GM12891 (cell line): ENCODE results near the gene TRERF1.
"Not testable (repeated sequence)": the region's sequence is repeated elsewhere in the genome, so short reads cannot be mapped to it uniquely, and the experiment has no call there.

Experiments used
- DNase-seq: peaks from one replicate; pipeline ENCODE4 v3.0.0; 2011; ENCODE audit warnings: low spot score; ENCODE audit not compliant: insufficient read length
- FAIRE-seq: peaks from 2 replicates; lab custom pipeline; 2011; peaks lifted over from hg19 to GRCh38; lab: Jason Lieb, UNC
- PAX5 ChIP-seq: IDR thresholded peaks from 2 replicates; pipeline ENCODE4 v1.6.1; 2011; ENCODE audit warnings: low read length, moderate library complexity, mild to moderate bottlenecking; ENCODE audit not compliant: insufficient read depth, severe bottlenecking
- POLR2A ChIP-seq: IDR thresholded peaks from 2 replicates; pipeline ENCODE4 v1.6.1; 2011; ENCODE audit warnings: low read depth, low read length, control low read depth
- POLR2AphosphoS5 ChIP-seq: IDR thresholded peaks from 2 replicates; pipeline ENCODE4 v1.6.1; 2011; ENCODE audit warnings: low read depth, low read length, control low read depth
- POU2F2 ChIP-seq: IDR thresholded peaks from 2 replicates; pipeline ENCODE4 v1.6.1; 2011; ENCODE audit warnings: low read depth, mild to moderate bottlenecking, control low read depth, low read length, moderate library complexity
- SPI1 ChIP-seq: IDR thresholded peaks from 2 replicates; pipeline ENCODE4 v1.6.1; 2011; ENCODE audit warnings: low read depth, low read length, control low read depth
- TAF1 ChIP-seq: IDR thresholded peaks from 2 replicates; pipeline ENCODE4 v1.6.1; 2011; ENCODE audit warnings: low read depth, low read length, control low read depth

The TRERF1 gene

DNA sequence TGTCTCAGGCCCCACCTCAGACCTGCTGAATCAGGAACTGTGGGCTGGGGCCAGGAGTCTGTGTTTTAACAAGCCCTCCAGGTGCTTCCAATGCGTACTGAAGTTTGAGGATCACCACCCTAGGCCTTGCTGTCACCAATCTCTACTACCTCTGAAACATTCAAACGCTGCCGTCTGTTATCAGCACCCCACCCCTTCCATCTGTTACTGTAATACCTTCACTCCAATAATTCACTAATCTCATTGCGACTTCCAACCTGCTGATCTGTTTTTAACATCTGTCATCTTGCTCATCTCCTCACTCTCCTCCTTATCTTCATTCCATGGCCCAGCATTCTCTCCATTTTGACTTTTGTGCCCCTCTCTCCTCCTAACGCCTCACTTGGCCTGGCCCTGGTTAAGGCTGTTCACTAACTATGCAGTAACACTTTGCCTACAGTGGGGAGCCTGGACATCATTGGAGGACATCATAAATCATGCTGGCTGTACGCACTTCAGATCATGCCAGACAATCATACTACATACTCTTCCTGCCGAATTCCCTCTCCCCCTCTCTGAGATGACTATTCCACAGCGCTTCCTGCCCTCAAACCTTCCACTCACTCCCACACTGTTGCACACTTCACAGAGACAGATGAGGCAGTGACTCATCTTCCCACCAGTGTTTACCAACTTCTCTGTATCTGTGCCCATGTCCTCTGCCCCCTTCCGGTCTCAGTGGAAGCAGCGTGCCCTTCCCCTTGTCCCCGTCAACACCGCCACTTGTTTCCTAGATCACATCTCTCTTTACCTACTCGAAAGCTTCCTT is 254.0 kb downstream of the TRERF1 start:
- DNase-seq, result no peak
- TF ChIP-seq TAF1 (no peak), PAX5 (no peak), POLR2AphosphoS5 (no peak), POLR2A (no peak), POU2F2 (no peak), SPI1 (no peak)
- no peak for FAIRE-seq

DNA sequence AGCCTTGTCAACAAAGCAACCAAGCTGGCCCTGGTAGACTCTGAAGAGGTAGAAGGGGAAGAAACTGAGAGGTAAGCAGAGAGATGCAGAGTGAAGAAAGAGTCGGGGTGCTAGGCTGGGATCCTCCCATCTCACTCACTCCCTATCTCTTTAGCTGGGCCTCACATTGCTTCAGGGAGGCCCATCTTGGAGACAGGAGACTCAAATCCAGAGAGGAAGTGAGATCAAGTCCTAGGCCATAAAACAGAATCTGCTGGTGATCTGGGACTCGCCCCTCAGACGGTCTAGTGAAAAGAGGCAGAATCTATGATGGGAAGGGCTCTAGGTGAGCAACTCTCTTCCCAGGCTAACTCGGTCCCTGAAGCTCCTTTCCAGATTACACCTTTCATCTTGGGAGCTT is 256.3 kb downstream of the TRERF1 start:
- FAIRE-seq (no peak), DNase-seq (no peak)
- no peak for TF ChIP-seq PAX5
- peak; percentile 84 for TF ChIP-seq SPI1

DNA sequence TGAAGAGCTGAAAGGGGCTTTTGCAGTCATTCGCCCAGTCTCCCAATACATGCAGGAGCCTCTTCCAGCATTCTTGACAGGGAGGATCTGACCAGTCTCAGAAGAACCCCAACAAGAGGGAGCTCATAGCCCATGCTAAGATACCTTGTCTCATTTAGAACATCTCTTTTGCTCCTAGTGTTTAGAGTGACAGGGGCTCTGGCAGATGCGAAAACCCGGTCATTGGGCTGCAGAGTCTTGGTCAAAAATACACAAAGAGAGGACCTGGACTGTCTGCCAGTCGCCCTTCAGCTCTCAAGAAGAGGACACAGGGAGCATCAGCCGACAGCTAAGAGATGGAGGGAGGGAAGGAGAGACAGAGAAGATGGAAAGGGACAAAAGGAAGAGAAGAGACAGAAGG is 257.7 kb downstream of the TRERF1 start:
- TF ChIP-seq TAF1 (no peak), POLR2AphosphoS5 (no peak), SPI1 (no peak), PAX5 (no peak), POU2F2 (no peak), POLR2A (no peak)
- FAIRE-seq (no peak), DNase-seq (no peak)

DNA sequence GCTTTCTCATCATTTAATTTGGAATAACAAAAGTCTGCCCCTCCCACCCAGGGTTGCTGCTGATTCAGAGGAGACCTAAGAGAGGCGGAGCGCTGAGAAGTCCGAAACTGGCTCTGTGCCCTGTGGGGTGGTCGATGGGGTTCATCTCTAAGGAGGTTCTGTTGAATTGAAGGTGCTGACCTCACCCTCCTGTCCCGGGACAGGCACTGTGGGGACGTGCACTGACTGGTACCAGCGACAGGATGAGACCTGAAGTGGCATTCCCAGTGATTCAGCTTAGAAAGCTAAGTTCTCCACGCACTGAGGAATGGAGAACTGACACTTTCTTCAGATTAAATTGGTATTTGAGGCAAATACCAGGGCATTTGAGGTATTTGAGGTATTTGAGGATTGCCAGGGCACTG is 258.2 kb downstream of the TRERF1 start:
- FAIRE-seq (no peak), DNase-seq (no peak)
- no peak for TF ChIP-seq PAX5
- TF ChIP-seq TAF1, result no peak
- TF ChIP-seq POLR2AphosphoS5, result no peak
- no peak for TF ChIP-seq POU2F2
- TF ChIP-seq SPI1, result no peak
- no peak for TF ChIP-seq POLR2A

DNA sequence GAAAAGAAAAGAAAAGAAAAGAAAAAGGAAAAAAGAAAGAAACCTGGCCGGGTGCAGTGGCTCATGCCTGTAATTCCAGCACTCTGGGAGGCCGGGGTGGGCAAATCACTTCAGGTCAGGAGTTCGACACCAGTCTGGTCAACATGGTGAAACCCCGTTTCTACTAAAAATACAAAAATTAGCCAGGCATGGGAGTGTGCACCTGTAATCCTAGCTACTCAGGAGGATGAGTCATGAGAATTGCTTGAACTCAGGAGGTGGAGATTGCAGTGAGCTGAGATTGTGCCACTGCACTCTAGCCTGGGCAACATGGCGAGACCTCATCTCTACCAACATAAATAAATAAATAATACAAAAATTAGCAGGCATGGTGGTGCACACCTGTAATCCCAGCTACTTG is 259.3 kb downstream of the TRERF1 start:
- not testable (repeated sequence) for FAIRE-seq, DNase-seq

DNA sequence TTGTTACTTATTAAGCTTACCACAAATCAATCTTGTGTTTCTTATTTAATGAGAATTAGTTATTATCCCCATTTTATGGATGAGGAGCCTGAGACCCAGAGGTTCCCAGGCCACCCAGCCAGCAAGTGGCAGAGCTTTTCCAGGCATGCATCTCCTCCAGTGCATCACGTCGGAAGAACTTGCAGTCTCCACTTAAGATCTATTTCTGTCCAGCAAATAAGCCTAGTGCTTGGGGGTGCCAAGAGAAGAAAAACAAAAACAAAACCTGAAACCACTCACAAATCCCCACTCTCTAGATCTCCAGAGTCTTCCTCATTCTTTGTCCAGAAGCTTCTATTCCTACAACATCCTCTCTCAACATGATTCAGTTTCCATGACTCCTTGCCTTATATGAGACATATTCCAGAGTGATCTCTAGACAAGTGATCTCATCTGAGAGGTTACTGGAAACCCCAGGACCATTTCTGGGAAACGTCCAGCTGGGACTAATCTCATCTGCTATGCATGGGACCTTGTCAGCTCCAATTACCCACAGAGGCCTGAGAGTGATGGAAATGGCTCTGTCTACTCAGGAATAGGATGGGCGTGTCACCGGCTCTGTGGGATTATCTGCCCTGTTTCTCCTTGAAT is 261.1 kb downstream of the TRERF1 start:
- TF ChIP-seq SPI1, result no peak
- TF ChIP-seq POU2F2, result no peak
- TF ChIP-seq POLR2AphosphoS5, result no peak
- TF ChIP-seq TAF1, result no peak
- no peak for TF ChIP-seq POLR2A
- no peak for TF ChIP-seq PAX5
- FAIRE-seq (no peak), DNase-seq (no peak)

DNA sequence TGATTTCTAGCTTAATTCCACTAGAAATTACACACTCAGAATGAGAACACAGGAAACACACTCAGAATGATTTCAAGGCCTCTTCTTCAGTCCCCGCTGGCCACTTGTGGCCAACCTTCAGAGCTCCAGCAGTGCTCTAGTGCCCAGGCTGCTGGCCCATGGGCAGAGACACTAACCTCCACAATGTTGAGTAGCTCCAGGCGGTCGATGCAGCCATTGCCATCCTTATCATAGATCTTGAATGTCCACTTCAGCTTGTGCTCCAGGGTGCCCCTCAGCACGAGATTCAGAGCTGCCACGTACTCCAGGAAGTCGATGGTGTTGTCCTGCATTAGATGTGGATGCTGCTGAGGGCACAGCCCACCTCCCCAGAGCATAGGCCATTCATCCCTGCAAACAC is 263.3 kb downstream of the TRERF1 start:
- TF ChIP-seq TAF1 (no peak), SPI1 (no peak), POU2F2 (no peak), POLR2AphosphoS5 (no peak), POLR2A (no peak), PAX5 (no peak)
- no peak for FAIRE-seq
- DNase-seq, result no peak

DNA sequence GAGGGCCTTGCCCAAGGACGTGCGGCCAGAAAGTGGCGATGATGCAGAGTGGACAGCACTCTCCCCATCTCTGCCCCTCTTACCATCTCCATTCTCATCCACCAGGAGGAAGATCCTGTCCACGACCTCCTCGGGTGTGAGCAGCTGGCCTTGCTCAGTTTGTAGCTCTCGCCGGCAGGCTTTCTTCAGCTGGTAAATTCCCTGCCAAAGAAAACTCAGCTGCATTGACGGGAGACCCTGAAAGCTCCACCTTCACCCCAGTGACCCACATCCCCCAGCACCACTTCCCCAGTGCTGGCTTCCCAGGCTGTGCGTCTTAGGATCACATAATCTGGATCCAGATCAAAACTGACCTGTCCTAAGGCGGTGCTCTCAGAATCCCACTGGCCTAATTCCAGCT is 266.1 kb downstream of the TRERF1 start:
- DNase-seq (no peak), FAIRE-seq (no peak)
- TF ChIP-seq SPI1 (no peak), POLR2AphosphoS5 (no peak), POU2F2 (no peak), PAX5 (no peak), POLR2A (no peak), TAF1 (no peak)

DNA sequence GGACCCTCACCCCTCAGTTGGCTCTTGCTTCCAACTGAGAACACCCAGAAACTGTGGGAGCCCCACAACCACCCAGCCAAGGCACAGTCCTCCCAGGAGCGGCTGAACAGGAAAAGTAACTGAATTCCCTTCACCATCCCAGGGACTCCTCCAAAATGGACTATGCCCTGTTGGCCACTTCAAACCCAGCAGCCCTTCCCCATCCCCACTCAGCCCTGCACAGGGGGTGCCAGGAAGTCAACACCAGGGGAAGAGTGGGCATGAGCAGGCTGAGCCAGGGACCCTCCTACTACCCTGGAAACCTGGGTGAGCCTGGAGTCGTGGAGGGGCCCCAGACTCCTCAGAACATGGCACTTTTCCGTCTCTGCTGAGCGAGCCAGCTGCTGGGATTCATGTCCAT is 267.3 kb downstream of the TRERF1 start:
- no peak for DNase-seq
- no peak for TF ChIP-seq POLR2A
- TF ChIP-seq POU2F2, result no peak
- no peak for TF ChIP-seq TAF1
- no peak for TF ChIP-seq POLR2AphosphoS5
- no peak for TF ChIP-seq SPI1
- no peak for TF ChIP-seq PAX5

DNA sequence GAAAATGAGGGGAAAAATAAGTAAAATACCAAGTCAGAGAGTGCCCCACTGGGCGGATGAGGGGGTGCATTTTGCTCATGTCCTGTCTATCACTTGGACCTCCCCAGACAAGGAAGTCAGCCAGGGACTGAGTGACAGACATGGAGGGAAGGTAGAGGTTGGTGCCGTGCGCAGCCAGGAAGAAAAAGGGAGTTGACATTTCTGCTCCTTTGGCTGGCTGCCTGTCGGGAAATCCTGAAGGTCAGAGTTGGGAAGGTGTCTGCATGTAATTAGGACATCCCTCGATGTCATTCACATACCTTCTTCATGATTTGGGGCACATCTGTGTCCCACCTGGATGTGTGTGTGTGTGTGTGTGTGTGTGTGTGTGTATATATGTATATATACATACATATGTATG is 269.6 kb downstream of the TRERF1 start:
- no peak for TF ChIP-seq SPI1
- TF ChIP-seq POLR2AphosphoS5, result no peak
- TF ChIP-seq TAF1, result no peak
- TF ChIP-seq PAX5, result no peak
- no peak for TF ChIP-seq POU2F2
- TF ChIP-seq POLR2A, result no peak
- DNase-seq (no peak), FAIRE-seq (no peak)

More for the DNA sequence above, 267.3 kb downstream of the TRERF1 start:
- no peak for FAIRE-seq
